Osteocyte (in vitro differentiated cells): ENCODE measurements around the gene ZNF579. TPM values are rescaled to one million over a fixed set of nuclear protein-coding genes. Genes with fewer than 3 reads are reported as not detected.
A peak's percentile ranks its signal among the peaks of the same experiment; 100 is the strongest.

Experiments
- DNase-seq: peaks from one replicate; pipeline ENCODE4 v3.0.0; 2021; ENCODE audit warnings: mixed read lengths; ENCODE audit not compliant: unreplicated experiment; ENCODE audit errors: extremely low spot score
- H3K27ac Mint-ChIP-seq: one replicate; pipeline ENCODE4 v1.8.0; 2021; ENCODE audit warnings: mild to moderate bottlenecking, mixed read lengths; ENCODE audit not compliant: unreplicated experiment
- H3K27me3 Mint-ChIP-seq: one replicate; pipeline ENCODE4 v1.8.0; 2021; ENCODE audit warnings: mixed read lengths; ENCODE audit not compliant: unreplicated experiment
- H3K36me3 Mint-ChIP-seq: one replicate; pipeline ENCODE4 v1.8.0; 2021; ENCODE audit warnings: mixed read lengths; ENCODE audit not compliant: unreplicated experiment
- H3K4me1 Mint-ChIP-seq: one replicate; pipeline ENCODE4 v1.8.0; 2021; ENCODE audit warnings: mixed read lengths; ENCODE audit not compliant: unreplicated experiment
- H3K4me3 Mint-ChIP-seq: one replicate; pipeline ENCODE4 v1.8.0; 2021; ENCODE audit warnings: mild to moderate bottlenecking, moderate library complexity, mixed read lengths; ENCODE audit not compliant: unreplicated experiment
- H3K9me3 Mint-ChIP-seq: one replicate; pipeline ENCODE4 v1.8.0; 2021; ENCODE audit warnings: mixed read lengths; ENCODE audit not compliant: unreplicated experiment
- CTCF ChIP-seq: fragments of 200-600 bp; sonication (generic); IDR thresholded peaks from 2 replicates; pipeline ENCODE4 v1.5.0; 2021; ENCODE audit warnings: antibody characterized with exemption, mild to moderate bottlenecking, moderate library complexity
- total RNA-seq: library from RNA; stranded (reverse); gene quantifications from 2 replicates; pipeline ENCODE4 v1.2.1, GENCODE V29; 2021

Gene ZNF579
- total RNA-seq, 1 donor from 2014 or later, result 29.2 TPM

DNA sequence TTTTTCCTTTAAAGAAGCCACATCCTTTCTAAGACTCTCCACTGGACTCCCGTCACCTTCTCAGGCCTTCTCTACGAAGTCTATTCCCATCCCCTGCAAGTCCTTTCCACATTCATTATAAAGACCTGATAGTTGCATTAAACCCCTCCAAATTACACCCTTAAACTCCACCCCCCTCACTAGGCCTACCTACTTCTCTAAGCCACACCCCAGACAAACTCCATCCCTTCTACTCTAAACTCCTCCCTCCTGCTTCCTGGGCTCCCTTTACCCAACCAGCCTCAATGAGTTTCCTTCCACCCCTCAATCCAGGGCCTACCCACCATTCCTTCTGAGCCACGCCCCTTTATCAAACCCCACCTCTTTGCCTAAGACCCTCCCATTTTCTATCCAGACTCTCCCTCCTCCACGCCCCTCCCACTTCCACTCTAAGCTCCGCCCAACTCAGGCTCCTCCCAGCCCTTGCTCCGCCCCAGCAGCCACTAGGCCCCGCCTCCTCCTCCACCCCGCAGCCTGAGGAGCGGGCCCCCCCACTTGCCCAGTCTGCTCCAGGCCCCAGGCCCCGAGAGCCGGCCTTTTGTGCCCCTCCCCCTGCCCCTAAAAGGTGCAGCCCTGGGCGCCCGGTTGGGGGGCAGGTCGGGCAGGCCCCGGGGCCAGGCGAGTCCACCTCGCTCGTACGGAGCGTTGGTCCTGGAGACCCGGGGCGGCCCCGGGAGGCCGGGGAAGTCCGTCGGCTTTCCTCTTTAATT, 18.2 kb upstream of the ZNF579 start:
- Mint-ChIP-seq H3K4me3 (peak overlapping the region; percentile 96), H3K36me3 (peaks cover 27% of the 10 kb centered on the region), H3K27me3 (no peaks in the 10 kb centered on the region), H3K9me3 (no peaks in the 10 kb centered on the region), H3K27ac (peak overlapping the region; percentile 100), H3K4me1 (peaks cover 17% of the 10 kb centered on the region)
- peak; percentile 99 for DNase-seq
- no peak for TF ChIP-seq CTCF

DNA sequence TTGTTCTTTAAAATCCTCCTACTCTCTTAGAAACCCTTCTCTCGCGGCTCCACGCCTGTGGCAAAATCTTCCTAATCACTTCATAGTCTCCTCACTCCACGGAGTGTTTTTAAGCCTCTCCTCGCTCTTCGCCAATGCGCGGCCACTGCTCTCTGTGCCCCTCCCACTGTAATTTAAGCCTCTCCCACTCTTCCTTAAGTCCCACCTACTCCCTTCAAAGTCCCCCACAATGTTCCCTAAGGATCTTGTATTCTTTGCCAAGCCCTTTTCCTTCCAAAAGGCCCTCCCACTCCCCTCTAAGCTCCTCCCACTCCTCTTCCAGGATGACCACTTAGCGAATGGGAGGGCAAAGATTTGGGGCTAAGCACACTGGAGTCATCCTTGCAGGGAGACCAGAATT, 17.4 kb upstream of the ZNF579 start:
- no peak overlapping the region for H3K4me3 Mint-ChIP-seq
- no peaks in the 10 kb centered on the region for H3K27me3 Mint-ChIP-seq
- DNase-seq, result no peak
- peaks cover 14% of the 10 kb centered on the region for H3K4me1 Mint-ChIP-seq
- no peaks in the 10 kb centered on the region for H3K9me3 Mint-ChIP-seq
- TF ChIP-seq CTCF, result no peak
- no peak overlapping the region for H3K27ac Mint-ChIP-seq
- H3K36me3 Mint-ChIP-seq, result peaks cover 31% of the 10 kb centered on the region

GRCh38 chr19:55597501-55597921, 16.9 kb upstream of the ZNF579 start:
- H3K4me3 Mint-ChIP-seq, result no peak overlapping the region
- H3K36me3 Mint-ChIP-seq, result peaks cover 31% of the 10 kb centered on the region
- DNase-seq, result no peak
- no peaks in the 10 kb centered on the region for H3K27me3 Mint-ChIP-seq
- no peaks in the 10 kb centered on the region for H3K9me3 Mint-ChIP-seq
- no peak overlapping the region for H3K27ac Mint-ChIP-seq
- peaks cover 14% of the 10 kb centered on the region for H3K4me1 Mint-ChIP-seq
- TF ChIP-seq CTCF, result no peak

- Mint-ChIP-seq H3K9me3 (no peaks in the 10 kb centered on the region), H3K36me3 (peaks cover 35% of the 10 kb centered on the region), H3K27ac (no peak overlapping the region), H3K4me1 (peaks cover 11% of the 10 kb centered on the region), H3K4me3 (no peak overlapping the region), H3K27me3 (no peaks in the 10 kb centered on the region)
- no peak for DNase-seq
- TF ChIP-seq CTCF, result no peak
Measured at GRCh38 chr19:55596304-55596703, 15.7 kb upstream of the ZNF579 start.

GRCh38 chr19:55594996-55595545, 14.4 kb upstream of the ZNF579 start:
- no peak overlapping the region for H3K4me3 Mint-ChIP-seq
- H3K4me1 Mint-ChIP-seq, result peaks cover 5% of the 10 kb centered on the region
- H3K36me3 Mint-ChIP-seq, result peaks cover 36% of the 10 kb centered on the region
- no peaks in the 10 kb centered on the region for H3K9me3 Mint-ChIP-seq
- no peak for DNase-seq
- peak overlapping the region; percentile 3 for H3K27ac Mint-ChIP-seq
- no peak for TF ChIP-seq CTCF
- no peaks in the 10 kb centered on the region for H3K27me3 Mint-ChIP-seq
